GM12878 (cell line): ENCODE results near the gene TDRD10. TPM values are rescaled to one million over a fixed set of nuclear protein-coding genes. Genes with fewer than 3 reads are reported as not detected.

Experiments used
- ATAC-seq: fragments of 200-7000 bp; cut with Tn5 transposase; 3 replicates; pipeline ENCODE4 v1.9.1; 2020; ENCODE audit warnings: mild to moderate bottlenecking, moderate library complexity
- BruUV-seq: library from RNA; stranded (reverse); fragments of 400-500 nt; replicated peaks from 2 replicates; lab custom pipeline; 2021; lab: Mats Ljungman, UMichigan
- CTCF ChIA-PET: fragments of 300-600 bp; sonication (Branson Sonifier 250); formaldehyde crosslinking; extraction: SDS; loops from one replicate; lab custom pipeline; 2021; ENCODE audit warnings: inconsistent platforms; lab: Yijun Ruan, JAX
- POLR2A ChIA-PET: fragments of 350-600 bp; formaldehyde crosslinking; extraction: SDS; loops from one replicate; lab custom pipeline; 2021; ENCODE audit warnings: inconsistent platforms; lab: Charles Lee
- RAD21 ChIA-PET: fragments of 300-600 bp; sonication (Branson Sonifier 250); formaldehyde crosslinking; loops from one replicate; lab custom pipeline; 2023; ENCODE audit warnings: antibody characterized with exemption; ENCODE audit not compliant: unreplicated experiment; lab: Charles Lee
- SMC1A ChIA-PET: fragments of 300-600 bp; sonication (Branson Sonifier 250); formaldehyde crosslinking; loops from one replicate; lab custom pipeline; 2023; ENCODE audit not compliant: unreplicated experiment, uncharacterized antibody; lab: Charles Lee
- DNase-seq: peaks from one replicate; pipeline ENCODE4 v3.0.0-alpha.2; 2011; ENCODE audit warnings: low read depth, low spot score
- FAIRE-seq: peaks from 3 replicates; lab custom pipeline; 2011; peaks lifted over from hg19 to GRCh38; lab: Jason Lieb, UNC
- H2AFZ ChIP-seq: 2 replicates; pipeline ENCODE4 v1.6.0; 2011; ENCODE audit warnings: low read depth, low read length, control low read depth; ENCODE audit not compliant: control insufficient read depth
- H3K27ac ChIP-seq: 2 replicates; pipeline ENCODE4 v1.5.1; 2011; ENCODE audit warnings: control low read depth; ENCODE audit not compliant: control insufficient read depth, insufficient read depth
- H3K27me3 ChIP-seq, 2 experiments: replicated peaks in 1 of 2; 2 replicates each; pipeline versions ENCODE4 v1.6.0 to v1.6.1; 2011; ENCODE audit warnings: low read length in 1 of 2; ENCODE audit not compliant: control insufficient read depth in 2 of 2, insufficient read depth in 2 of 2
- H3K36me3 ChIP-seq, 2 experiments: 2 replicates each; pipeline ENCODE4 v1.5.1; 2011; ENCODE audit warnings: low read length in 1 of 2; ENCODE audit not compliant: control insufficient read depth in 2 of 2, insufficient read depth in 2 of 2
- H3K4me1 ChIP-seq: 2 replicates; pipeline ENCODE4 v1.6.1; 2011; ENCODE audit warnings: mild to moderate bottlenecking, low read length, moderate library complexity, mixed read lengths; ENCODE audit not compliant: control insufficient read depth, insufficient read depth
- H3K4me2 ChIP-seq: 2 replicates; pipeline ENCODE4 v1.6.0; 2011; ENCODE audit warnings: control low read depth; ENCODE audit not compliant: control insufficient read depth, insufficient read depth
- H3K4me3 ChIP-seq: fragments of 200-600 bp; sonication (generic); 2 replicates; pipeline ENCODE4 v1.5.1; 2016
- H3K79me2 ChIP-seq: 2 replicates; pipeline ENCODE4 v1.6.0; 2011; ENCODE audit warnings: low read length; ENCODE audit not compliant: control insufficient read depth, insufficient read depth
- H3K9ac ChIP-seq: 2 replicates; pipeline ENCODE4 v1.8.0; 2011; ENCODE audit warnings: low read length, control low read depth, mixed read lengths; ENCODE audit not compliant: control insufficient read depth, insufficient read depth
- H3K9me3 ChIP-seq: replicated peaks from 3 replicates; pipeline ENCODE4 v1.5.1; 2011; ENCODE audit warnings: mild to moderate bottlenecking, low read length; ENCODE audit not compliant: control insufficient read depth, insufficient read depth
- H4K20me1 ChIP-seq: 2 replicates; pipeline ENCODE4 v1.6.0; 2011; ENCODE audit not compliant: control insufficient read depth, insufficient read depth
- BACH1 ChIP-seq: fragments of 450-650 bp; IDR thresholded peaks from 2 replicates; pipeline ENCODE4 v1.6.1; 2017; ENCODE audit warnings: mild to moderate bottlenecking, borderline replicate concordance
- CBX3 ChIP-seq: fragments of 200-600 bp; sonication (generic); IDR thresholded peaks from 2 replicates; pipeline ENCODE4 v1.6.1; 2016; ENCODE audit warnings: low read depth, borderline replicate concordance
- CBX5 ChIP-seq: sonication (generic); IDR thresholded peaks from 2 replicates; pipeline ENCODE4 v1.6.1; 2016; ENCODE audit warnings: low read depth, moderate library complexity, mild to moderate bottlenecking, inconsistent platforms
- IRF4 ChIP-seq: IDR thresholded peaks from 2 replicates; pipeline ENCODE4 v1.6.1; 2011; ENCODE audit warnings: low read depth, low read length
- MEF2B ChIP-seq: fragments of 450-650 bp; IDR thresholded peaks from 2 replicates; pipeline ENCODE4 v1.6.1; 2018; ENCODE audit warnings: mild to moderate bottlenecking, moderate library complexity; ENCODE audit not compliant: partially characterized antibody, poor library complexity, severe bottlenecking
- NR2C1 ChIP-seq: fragments of 450-650 bp; IDR thresholded peaks from 2 replicates; pipeline ENCODE4 v1.6.1; 2017; ENCODE audit warnings: antibody characterized with exemption, mild to moderate bottlenecking, moderate library complexity
- POU2F2 ChIP-seq: IDR thresholded peaks from 3 replicates; pipeline ENCODE4 v1.6.1; 2011; ENCODE audit warnings: low read depth, mild to moderate bottlenecking, low read length, borderline replicate concordance
- RCOR1 ChIP-seq: conservative IDR thresholded peaks from 2 replicates; pipeline ENCODE4 v1.6.1; 2012; ENCODE audit warnings: low read depth, low read length, improper control_type of control experiment
- RFX5 ChIP-seq: IDR thresholded peaks from 2 replicates; pipeline ENCODE4 v1.6.1; 2011; ENCODE audit warnings: low read depth, low read length, improper control_type of control experiment
- SKIL ChIP-seq: fragments of 450-650 bp; IDR thresholded peaks from 2 replicates; pipeline ENCODE4 v1.6.1; 2017; ENCODE audit warnings: mild to moderate bottlenecking, low read depth, inconsistent platforms; ENCODE audit not compliant: poor library complexity, severe bottlenecking
- SMAD5 ChIP-seq: IDR thresholded peaks from 2 replicates; pipeline ENCODE4 v1.6.1; 2016; ENCODE audit warnings: antibody characterized with exemption, low read depth
- SMC3 ChIP-seq: IDR thresholded peaks from 2 replicates; pipeline ENCODE4 v1.6.1; 2011; ENCODE audit warnings: low read length, improper control_type of control experiment, borderline replicate concordance
- YBX1 ChIP-seq: fragments of 450-650 bp; IDR thresholded peaks from 2 replicates; pipeline ENCODE4 v1.6.1; 2016; ENCODE audit warnings: antibody characterized with exemption
- ZNF24 ChIP-seq: fragments of 450-650 bp; IDR thresholded peaks from 2 replicates; pipeline ENCODE4 v1.6.1; 2017; ENCODE audit warnings: antibody characterized with exemption, mild to moderate bottlenecking
- ZZZ3 ChIP-seq: IDR thresholded peaks from 2 replicates; pipeline ENCODE4 v1.6.1; 2011; ENCODE audit warnings: low read depth; ENCODE audit not compliant: control insufficient read depth, insufficient read length
- WGBS: methylation state at CpG from one replicate; pipeline ENCODE4 v1.1.6; 2016; ENCODE audit warnings: low lambda C conversion rate; ENCODE audit not compliant: insufficient replicate concordance, insufficient coverage; ENCODE audit errors: missing lambda C conversion rate; 5-methylcytosine and 5-hydroxymethylcytosine counted together
- in situ Hi-C: fragments of 300-500 bp; cut with MboI; formaldehyde crosslinking; loops from 9 replicates; pipeline ENCODE4 v1.14.3; 2018; ENCODE audit warnings: mixed read lengths
- intact Hi-C: fragments of 100-400 bp; cut with micrococcal nuclease; formaldehyde crosslinking; loops from one replicate; pipeline ENCODE4 v1.14.2; 2022; ENCODE audit not compliant: unreplicated experiment
- polyA plus RNA-seq, 11 experiments: library from polyadenylated mRNA; depleted of rRNA in 4 of 11; unstranded in 6 of 11; stranded (reverse) in 5 of 11; fragments of >200 nt; fragmentation: Nextera tagmentation in 4 of 11; fragmentation: Illumina TruSeq in 1 of 11; extraction: Ambion mirVana in 4 of 11; extraction: Trizol in 1 of 11; gene quantifications; 1 replicate in 1 of 11; 2 replicates in 10 of 11; pipeline versions ENCODE4 v1.2.1 to v1.2.3, GENCODE V29; 2011 to 2016; ENCODE audit warnings: inconsistent platforms in 2 of 11, missing spikeins in 2 of 11, low read depth in 1 of 11
- total RNA-seq, 4 experiments: library from RNA; depleted of rRNA in 3 of 4; stranded (reverse); fragments of >200 nt in 3 of 4; fragmentation: Illumina TruSeq in 1 of 4; extraction: Trizol in 1 of 4; gene quantifications; 2 replicates each; pipeline versions ENCODE4 v1.2.1 to v1.2.3, GENCODE V29; 2013 to 2021

The TDRD10 gene
- total and polyA plus RNA-seq, 10 of the 15 experiments (the other 5 are each of a cell fraction or from before 2014, with no cell fraction given): not detected

GRCh38 chr1:154572468-154573167 is 70.6 kb downstream of the TDRD10 start:
- RAD21 ChIA-PET: no interaction called here
- Histone ChIP-seq H3K27me3 (peaks cover 0 to 5% of the 10 kb centered on the region in 2 experiments; a peak in 2 of 4 replicates), H3K36me3 (no peaks in the 10 kb centered on the region; a peak in 1 of 4 replicates), H3K4me1 (no peaks in the 10 kb centered on the region), H3K4me2 (no peak overlapping the region), H3K27ac (no peak overlapping the region), H3K79me2 (no peaks in the 10 kb centered on the region), H4K20me1 (no peaks in the 10 kb centered on the region; the same call in 1 of the 2 replicates), H3K4me3 (no peak overlapping the region), H3K9me3 (no peaks in the 10 kb centered on the region), H3K9ac (no peak overlapping the region), H2AFZ (no peak overlapping the region)
- in situ Hi-C loops: no loop called here
- intact Hi-C loops: no loop called here
- CTCF ChIA-PET: interaction anchor here (0.6 to 1.1 kb wide), 2 partner anchors 12 to 36 kb away, joined by 3 to 4 read pairs; no protein-coding TSS in a partner anchor
- 45% methylated on average over 10 of the region's 10 CpGs for WGBS
- ATAC-seq (no peak; the same call in 2 of the 3 replicates), DNase-seq (no peak), FAIRE-seq (no peak)
- BruUV-seq: no TSS peak
- POLR2A ChIA-PET: interaction anchor here (0.7 kb wide), 1 partner anchor 32 kb away, joined by 3 read pairs; no protein-coding TSS in a partner anchor
- SMC1A ChIA-PET: interaction anchor here (1.1 kb wide), 1 partner anchor 13 kb away, joined by 3 read pairs; no protein-coding TSS in a partner anchor
- TF ChIP-seq CBX3 (no peak), SMAD5 (no peak), RFX5 (peak; percentile 78; the same call in 1 of the 2 replicates)

- SMC1A ChIA-PET: interaction anchor here (1.1 kb wide), 1 partner anchor 13 kb away, joined by 3 read pairs; no protein-coding TSS in a partner anchor
- H3K79me2 ChIP-seq: no peaks in the 10 kb centered on the region
- POLR2A ChIA-PET: interaction anchor here (0.7 kb wide), 1 partner anchor 32 kb away, joined by 3 read pairs; no protein-coding TSS in a partner anchor
- no peak for ATAC-seq
- no peaks in the 10 kb centered on the region; the same call in 1 of the 2 replicates for H4K20me1 ChIP-seq
- RAD21 ChIA-PET: no interaction called here
- in situ Hi-C loops (no loop called here), intact Hi-C loops (no loop called here)
- FAIRE-seq: peak; percentile 13
- 2% methylated on average over 3 of the region's 3 CpGs for WGBS
- no peak overlapping the region for H3K4me3 ChIP-seq
- peaks cover 0 to 1% of the 10 kb centered on the region in 2 experiments; a peak in 1 of 4 replicates for H3K36me3 ChIP-seq
- no peaks in the 10 kb centered on the region for H3K4me1 ChIP-seq
- no peak overlapping the region for H2AFZ ChIP-seq
- CTCF ChIA-PET: interaction anchor here (1.1 to 2.1 kb wide), 2 partner anchors 36 to 94 kb away, joined by 4 read pairs; no protein-coding TSS in a partner anchor
- H3K4me2 ChIP-seq: no peak overlapping the region
- no peaks in the 10 kb centered on the region for H3K9me3 ChIP-seq
- no peak for DNase-seq
- no TSS peak for BruUV-seq
- H3K9ac ChIP-seq: no peak overlapping the region
- peaks cover 0 to 5% of the 10 kb centered on the region in 2 experiments; a peak in 2 of 4 replicates for H3K27me3 ChIP-seq
- no peak overlapping the region for H3K27ac ChIP-seq
- TF ChIP-seq NR2C1 (no peak), RCOR1 (no peak), MEF2B (no peak), ZZZ3 (no peak), IRF4 (no peak), POU2F2 (no peak), CBX5 (no peak), BACH1 (no peak), ZNF24 (no peak), SKIL (no peak), YBX1 (no peak), SMC3 (no peak)
Observed at GRCh38 chr1:154573168-154573510, 71.1 kb downstream of the TDRD10 start.
